Activated CD4-positive, alpha-beta T cell treated with anti-CD3 and anti-CD28 coated beads, Interleukin-2, amount 10 ng/mL, durations not matched to agents 24 days and 14 days (primary cell): ENCODE data around the gene ERMP1. TPM values are rescaled to one million over a fixed set of nuclear protein-coding genes. Genes with fewer than 3 reads are reported as not detected.

Source experiments
- DNase-seq: peaks from one replicate; pipeline ENCODE4 v3.0.0; 2022
- H3K27ac Mint-ChIP-seq: one replicate; pipeline ENCODE4 v1.8.0; 2022; ENCODE audit warnings: mild to moderate bottlenecking, mixed read lengths
- H3K27me3 Mint-ChIP-seq: one replicate; pipeline ENCODE4 v1.8.0; 2022; ENCODE audit warnings: mixed read lengths
- H3K36me3 Mint-ChIP-seq: one replicate; pipeline ENCODE4 v1.8.0; 2022; ENCODE audit warnings: low read depth, mild to moderate bottlenecking, mixed read lengths
- H3K4me1 Mint-ChIP-seq: one replicate; pipeline ENCODE4 v1.8.0; 2021; ENCODE audit warnings: mixed read lengths
- H3K4me3 Mint-ChIP-seq: one replicate; pipeline ENCODE4 v1.8.0; 2022; ENCODE audit warnings: mild to moderate bottlenecking, moderate library complexity, mixed read lengths
- H3K9me3 Mint-ChIP-seq: one replicate; pipeline ENCODE4 v1.8.0; 2021; ENCODE audit warnings: mixed read lengths
- intact Hi-C: fragments of 100-400 bp; cut with micrococcal nuclease; formaldehyde crosslinking; loops from one replicate; pipeline ENCODE4 v1.15.1; 2023
- total RNA-seq: library from RNA; stranded (reverse); gene quantifications from 2 replicates; pipeline ENCODE4 v1.2.3, GENCODE V29; 2022

ERMP1 gene
- total RNA-seq, 1 donor from 2014 or later: 17.3 TPM

DNA sequence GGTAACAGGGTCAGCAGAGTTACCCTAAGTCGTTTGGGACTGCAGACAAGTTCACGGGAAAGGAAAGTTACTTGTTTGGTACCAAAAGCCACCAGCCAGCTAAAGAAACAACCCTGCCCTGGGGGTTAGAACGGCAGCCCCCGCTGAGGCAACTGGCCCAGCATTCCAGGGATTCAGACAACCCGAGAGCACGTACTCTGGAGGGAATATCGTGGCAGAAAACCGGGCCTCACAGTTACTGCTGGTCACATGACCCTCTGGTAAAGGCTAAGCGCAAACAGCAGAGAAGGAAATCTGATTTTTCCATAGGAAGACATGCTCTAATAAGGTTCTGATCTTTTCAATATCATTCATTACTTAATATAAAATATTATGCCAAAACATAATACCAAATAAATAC lies 35.3 kb upstream of the ERMP1 start:
- no peaks in the 10 kb centered on the region for H3K27me3 Mint-ChIP-seq
- no peak overlapping the region for H3K27ac Mint-ChIP-seq
- peaks cover 9% of the 10 kb centered on the region for H3K4me1 Mint-ChIP-seq
- H3K4me3 Mint-ChIP-seq: no peak overlapping the region
- no peak for DNase-seq
- no peaks in the 10 kb centered on the region for H3K9me3 Mint-ChIP-seq
- H3K36me3 Mint-ChIP-seq: peaks cover 8% of the 10 kb centered on the region
- intact Hi-C loops: no loop called here

DNA sequence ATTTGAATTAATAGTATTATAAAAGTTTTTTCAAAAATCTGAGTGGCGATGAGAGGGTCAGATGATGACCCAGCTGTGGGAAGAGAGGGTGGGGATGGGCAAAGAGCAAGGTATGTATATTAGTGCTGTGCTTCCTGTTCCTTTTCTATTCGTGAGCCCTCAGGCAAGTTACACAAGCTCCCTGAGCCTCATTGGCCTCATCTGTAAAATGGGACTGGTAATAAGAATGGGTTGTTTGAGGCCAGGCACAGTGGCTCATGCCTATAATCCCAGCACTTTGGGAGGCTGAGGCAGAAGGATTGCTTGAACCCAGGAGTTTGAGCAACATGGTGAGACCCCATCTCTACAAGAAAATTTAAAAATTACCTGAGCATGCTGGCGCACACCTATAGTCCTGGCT lies 33.8 kb upstream of the ERMP1 start:
- H3K36me3 Mint-ChIP-seq: peaks cover 5% of the 10 kb centered on the region
- intact Hi-C loops: no loop called here
- H3K9me3 Mint-ChIP-seq: no peaks in the 10 kb centered on the region
- peaks cover 8% of the 10 kb centered on the region for H3K4me1 Mint-ChIP-seq
- H3K27me3 Mint-ChIP-seq: no peaks in the 10 kb centered on the region
- no peak for DNase-seq
- no peak overlapping the region for H3K4me3 Mint-ChIP-seq
- H3K27ac Mint-ChIP-seq: no peak overlapping the region

DNA sequence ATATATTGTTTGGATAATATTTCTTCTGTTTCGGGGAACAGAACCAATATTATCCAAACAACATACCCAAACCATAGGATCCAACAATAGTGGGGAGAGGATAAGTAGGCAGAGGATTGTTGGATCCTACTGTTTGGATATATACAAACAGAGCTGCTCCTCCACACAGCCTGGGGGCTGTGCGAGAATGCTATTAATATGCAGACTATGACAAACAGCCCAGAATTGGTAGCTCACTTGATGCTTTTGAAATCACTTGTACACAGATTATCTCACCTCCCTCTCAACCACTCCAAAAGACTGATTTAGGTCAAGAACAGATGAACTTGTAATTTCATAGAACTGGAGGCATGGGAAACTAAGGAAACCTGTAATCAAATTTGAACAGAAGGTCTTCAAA lies 33.4 kb upstream of the ERMP1 start:
- Mint-ChIP-seq H3K27me3 (no peaks in the 10 kb centered on the region), H3K9me3 (no peaks in the 10 kb centered on the region), H3K36me3 (peaks cover 5% of the 10 kb centered on the region), H3K4me3 (no peak overlapping the region), H3K27ac (no peak overlapping the region), H3K4me1 (peaks cover 8% of the 10 kb centered on the region)
- no peak for DNase-seq
- intact Hi-C loops: no loop called here

DNA sequence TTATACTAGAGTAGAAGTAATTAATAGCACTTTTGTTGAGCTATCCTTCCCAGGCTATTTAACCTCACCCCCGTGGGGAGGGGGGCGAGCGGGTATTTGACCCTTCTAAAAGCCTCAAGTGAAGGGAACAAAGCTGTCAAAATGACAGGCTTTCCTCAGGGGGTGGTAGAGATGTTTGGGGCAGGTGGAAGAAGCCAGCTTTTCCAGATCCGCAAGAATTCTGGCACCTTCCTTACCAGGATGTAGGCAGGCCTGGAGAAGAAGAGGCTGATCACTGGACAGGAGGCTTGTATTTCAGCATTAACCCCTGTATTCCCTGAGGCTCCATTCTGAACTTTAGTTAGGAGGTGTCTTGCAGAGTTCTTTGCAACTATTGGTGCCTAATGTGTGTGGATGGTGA lies 31.5 kb upstream of the ERMP1 start:
- Mint-ChIP-seq H3K27ac (no peak overlapping the region), H3K4me1 (peaks cover 3% of the 10 kb centered on the region)

DNA sequence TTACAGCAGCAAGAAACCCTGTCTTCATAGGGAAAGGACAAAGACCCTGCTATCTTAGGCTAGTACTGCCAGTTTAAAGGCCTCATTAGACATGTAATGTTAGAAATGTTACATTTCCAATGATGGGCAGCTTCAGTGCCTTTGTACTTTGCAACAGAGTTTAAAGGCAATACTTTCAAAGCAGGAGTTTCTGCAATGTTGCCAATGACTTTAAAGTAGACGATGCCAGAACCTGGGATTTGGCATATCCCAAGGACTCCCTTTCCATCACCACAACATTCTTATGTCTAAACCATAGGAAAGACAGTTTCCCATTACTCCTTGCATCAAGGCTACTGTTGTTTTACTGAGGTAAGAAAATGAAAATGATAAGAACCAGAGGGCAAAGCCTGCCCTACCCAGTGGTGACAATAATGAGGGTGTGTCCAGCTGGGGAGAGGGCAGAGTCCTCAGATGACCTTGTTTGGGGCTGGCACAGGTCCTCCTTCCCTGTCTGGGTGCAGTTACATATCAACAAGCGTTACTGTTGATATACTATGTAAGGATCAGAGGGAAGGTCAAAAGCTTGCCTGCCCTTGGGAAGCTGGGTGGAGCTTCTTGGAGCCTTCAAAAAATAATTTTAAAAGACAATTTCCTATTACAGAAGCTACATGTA lies 30.3 kb upstream of the ERMP1 start:
- no peak overlapping the region for H3K4me3 Mint-ChIP-seq
- H3K27ac Mint-ChIP-seq: no peak overlapping the region
- H3K36me3 Mint-ChIP-seq: peaks cover 3% of the 10 kb centered on the region
- H3K27me3 Mint-ChIP-seq: no peaks in the 10 kb centered on the region
- no peaks in the 10 kb centered on the region for H3K9me3 Mint-ChIP-seq
- DNase-seq: no peak
- intact Hi-C loops: no loop called here
- H3K4me1 Mint-ChIP-seq: no peaks in the 10 kb centered on the region

More for the DNA sequence above, 31.5 kb upstream of the ERMP1 start:
- no peak overlapping the region for H3K4me3 Mint-ChIP-seq
- peaks cover 3% of the 10 kb centered on the region for H3K36me3 Mint-ChIP-seq
- no peak for DNase-seq
- intact Hi-C loops: no loop called here
- no peaks in the 10 kb centered on the region for H3K27me3 Mint-ChIP-seq
- no peaks in the 10 kb centered on the region for H3K9me3 Mint-ChIP-seq

DNA sequence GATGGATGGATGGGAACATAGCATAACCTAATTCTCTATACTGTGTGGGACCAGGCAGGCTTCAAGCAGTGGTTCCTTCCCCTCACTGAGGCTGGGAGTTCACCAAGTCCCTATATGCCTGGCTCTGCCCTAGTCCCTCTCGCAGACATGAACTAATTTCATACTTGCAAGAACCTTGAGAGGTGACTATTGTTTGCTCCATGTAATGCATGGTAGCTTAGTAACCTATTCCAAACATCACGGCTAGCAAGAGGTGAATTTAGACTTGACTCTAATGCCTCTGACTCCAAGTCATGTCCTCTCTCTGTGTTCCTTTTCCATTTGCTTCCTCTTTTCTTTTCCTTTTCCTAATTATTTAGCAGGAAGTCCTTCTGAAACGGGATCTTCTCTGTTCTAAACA lies 25.9 kb upstream of the ERMP1 start:
- Mint-ChIP-seq H3K27me3 (no peaks in the 10 kb centered on the region), H3K4me3 (no peak overlapping the region), H3K4me1 (peaks cover 13% of the 10 kb centered on the region), H3K36me3 (peaks cover 22% of the 10 kb centered on the region), H3K9me3 (peaks cover 4% of the 10 kb centered on the region), H3K27ac (no peak overlapping the region)
- DNase-seq: no peak
- intact Hi-C loops: no loop called here

DNA sequence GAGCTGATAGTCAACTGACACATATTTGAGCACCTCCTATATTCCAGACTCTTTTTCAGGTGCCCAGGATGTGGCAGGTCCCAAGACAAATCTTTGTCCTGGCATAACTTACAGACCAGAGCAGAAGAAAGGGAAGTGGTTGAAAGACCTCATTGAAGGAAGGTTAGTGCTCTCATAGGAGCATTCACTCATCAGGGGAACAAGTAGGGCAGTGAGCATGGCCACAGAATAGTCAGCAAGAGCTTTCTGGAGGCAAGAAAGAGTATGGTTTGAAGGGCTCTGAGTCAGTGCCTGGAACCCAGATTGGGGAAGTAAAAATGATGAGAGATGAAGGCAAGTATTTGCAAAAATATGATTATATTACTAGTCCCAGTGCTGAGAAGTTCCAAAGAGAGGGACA lies 25.0 kb upstream of the ERMP1 start:
- Mint-ChIP-seq H3K4me1 (peaks cover 22% of the 10 kb centered on the region), H3K27me3 (no peaks in the 10 kb centered on the region), H3K9me3 (peaks cover 4% of the 10 kb centered on the region), H3K4me3 (no peak overlapping the region), H3K27ac (no peak overlapping the region), H3K36me3 (peaks cover 26% of the 10 kb centered on the region)
- intact Hi-C loops: no loop called here
- no peak for DNase-seq

DNA sequence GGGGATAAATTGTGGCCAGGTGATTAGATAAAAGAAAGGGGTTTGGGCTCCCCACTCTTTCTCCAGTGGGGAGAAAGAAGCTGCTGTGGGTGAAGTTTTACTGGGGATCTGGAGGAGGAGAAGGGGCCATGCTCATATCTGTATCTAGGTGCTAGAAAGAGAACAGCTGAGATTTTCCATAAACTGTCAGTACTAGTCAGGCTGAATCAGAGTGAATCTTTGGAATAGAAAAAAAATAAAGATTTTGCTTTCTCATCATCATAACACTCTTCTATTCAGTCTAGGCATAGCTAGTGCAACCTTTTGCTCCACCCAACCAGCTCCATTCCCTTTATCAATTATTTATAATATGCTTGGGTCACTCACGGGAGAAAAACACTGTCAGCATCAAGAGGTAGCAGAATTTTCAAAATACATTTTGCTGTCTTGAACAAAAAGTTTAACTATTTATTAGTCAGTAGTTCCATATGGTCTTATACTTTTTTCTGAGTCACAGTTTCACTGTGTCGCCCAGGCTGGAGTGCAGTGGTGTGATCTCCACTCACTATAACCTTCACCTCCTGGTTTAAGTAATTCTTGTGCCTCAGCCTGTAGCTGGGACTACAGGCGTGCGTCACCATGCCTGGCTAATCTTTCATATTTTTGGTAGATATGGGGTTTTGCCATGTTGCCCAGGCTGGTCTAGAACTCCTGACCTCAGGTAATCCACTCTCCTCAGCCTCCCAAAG lies 21.3 kb upstream of the ERMP1 start:
- peaks cover 26% of the 10 kb centered on the region for H3K36me3 Mint-ChIP-seq
- H3K4me3 Mint-ChIP-seq: peak overlapping the region; percentile 6
- DNase-seq: no peak
- H3K4me1 Mint-ChIP-seq: peaks cover 51% of the 10 kb centered on the region
- H3K27ac Mint-ChIP-seq: peak overlapping the region; percentile 54
- intact Hi-C loops: loop anchor here (5.0 kb wide), 3 partner anchors 397 to 558 kb away; partner anchors contain the start of genes PLGRKT and UHRF2
- no peaks in the 10 kb centered on the region for H3K27me3 Mint-ChIP-seq
- peaks cover 4% of the 10 kb centered on the region for H3K9me3 Mint-ChIP-seq

DNA sequence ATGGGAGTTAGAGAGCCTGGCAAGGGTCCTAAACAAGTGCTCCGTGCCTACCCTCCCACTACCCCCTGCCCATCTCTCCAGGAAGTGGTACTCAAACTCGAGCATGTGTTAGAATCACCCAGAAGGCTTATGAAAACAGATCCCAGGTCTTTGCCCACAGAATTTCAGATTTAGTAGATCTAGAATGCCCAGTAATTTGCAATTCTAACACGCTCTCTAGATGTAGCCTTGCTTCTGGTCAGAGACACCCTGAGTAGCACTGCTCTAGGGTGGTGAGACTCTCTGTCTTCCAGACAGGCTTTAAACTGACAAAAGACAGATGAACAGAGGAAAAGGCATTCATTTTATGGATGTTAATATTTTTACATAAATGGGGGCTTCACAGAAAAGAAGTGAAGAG lies 20.7 kb upstream of the ERMP1 start:
- Mint-ChIP-seq H3K9me3 (peaks cover 4% of the 10 kb centered on the region), H3K27ac (peak overlapping the region; percentile 54), H3K36me3 (peaks cover 29% of the 10 kb centered on the region), H3K4me3 (peak overlapping the region; percentile 8), H3K4me1 (peaks cover 54% of the 10 kb centered on the region), H3K27me3 (no peaks in the 10 kb centered on the region)
- intact Hi-C loops: loop anchor here (5.0 kb wide), 3 partner anchors 396 to 559 kb away; partner anchors contain the start of genes PLGRKT and UHRF2
- DNase-seq: no peak

DNA sequence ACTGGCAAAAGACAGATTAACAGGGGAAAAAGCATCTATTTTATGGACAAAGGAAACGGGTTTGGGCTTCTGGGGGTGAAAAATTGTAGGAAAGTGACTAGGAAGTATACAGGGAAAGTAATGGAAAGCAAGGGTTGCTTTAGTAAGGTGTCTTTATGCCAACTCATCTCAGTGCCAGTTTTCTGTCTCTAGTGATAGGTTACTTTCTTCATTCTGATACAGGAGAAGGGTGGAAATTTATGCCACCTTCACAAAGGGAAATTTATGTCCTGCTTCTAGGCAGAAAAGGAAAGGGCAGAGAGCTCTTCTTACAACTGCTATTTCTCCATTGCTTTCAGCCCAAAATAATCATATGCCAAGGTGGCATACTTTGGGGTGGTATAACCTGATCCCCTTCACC lies 20.1 kb upstream of the ERMP1 start:
- Mint-ChIP-seq H3K9me3 (peaks cover 4% of the 10 kb centered on the region), H3K4me1 (peaks cover 56% of the 10 kb centered on the region), H3K4me3 (peak overlapping the region; percentile 8), H3K27ac (peak overlapping the region; percentile 54), H3K27me3 (no peaks in the 10 kb centered on the region), H3K36me3 (peaks cover 28% of the 10 kb centered on the region)
- no peak for DNase-seq
- intact Hi-C loops: loop anchor here (5.0 kb wide), 3 partner anchors 396 to 559 kb away; partner anchors contain the start of genes PLGRKT and UHRF2

DNA sequence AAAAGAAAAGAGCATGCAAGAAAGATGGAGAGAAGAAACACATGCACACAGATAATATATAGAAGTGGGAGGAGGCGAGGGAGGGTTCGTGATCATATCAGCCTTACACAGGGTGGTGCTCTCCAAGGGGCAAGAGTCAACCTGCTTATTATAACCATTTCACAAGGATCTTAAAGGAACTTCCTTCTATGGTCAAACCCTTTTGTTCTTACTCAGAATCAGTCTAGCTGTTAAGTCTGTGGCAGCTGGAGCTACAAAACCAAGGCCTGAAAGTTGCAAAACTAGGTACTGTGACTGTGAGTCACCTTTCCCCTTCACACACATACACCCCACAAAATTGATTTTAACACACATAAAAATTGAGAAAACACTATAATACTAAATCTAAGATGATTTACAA lies 18.5 kb upstream of the ERMP1 start:
- Mint-ChIP-seq H3K36me3 (peaks cover 22% of the 10 kb centered on the region), H3K9me3 (peaks cover 4% of the 10 kb centered on the region), H3K4me3 (peak overlapping the region; percentile 48), H3K27me3 (no peaks in the 10 kb centered on the region), H3K4me1 (peaks cover 55% of the 10 kb centered on the region), H3K27ac (peak overlapping the region; percentile 67)
- intact Hi-C loops: loop anchor here (1.0 to 5.0 kb wide), 6 partner anchors 10 to 561 kb away; partner anchors contain the start of genes ERMP1, PLGRKT and UHRF2
- DNase-seq: peak; percentile 84

DNA sequence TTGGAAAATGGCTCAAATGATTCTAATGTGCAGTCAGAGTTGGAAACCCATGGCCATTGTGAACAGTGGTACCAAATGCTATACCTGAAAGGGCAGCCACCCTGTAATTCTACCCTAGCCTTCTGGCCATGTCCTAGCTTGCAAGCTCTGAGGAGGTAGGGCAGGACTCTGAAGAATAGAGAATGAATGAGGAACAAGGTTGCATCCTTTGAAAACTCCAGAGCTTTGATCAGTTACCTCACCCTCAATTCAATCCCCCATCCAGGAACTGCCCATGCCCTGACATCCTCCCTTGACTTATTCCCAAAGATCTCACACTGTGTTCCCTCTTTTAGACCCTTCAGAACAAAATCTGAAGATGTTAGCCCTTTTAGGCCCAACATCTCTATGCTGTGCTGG lies 17.8 kb upstream of the ERMP1 start:
- Mint-ChIP-seq H3K4me1 (peaks cover 62% of the 10 kb centered on the region), H3K9me3 (peaks cover 2% of the 10 kb centered on the region), H3K27ac (peak overlapping the region; percentile 27), H3K27me3 (no peaks in the 10 kb centered on the region), H3K4me3 (peak overlapping the region; percentile 48), H3K36me3 (peaks cover 21% of the 10 kb centered on the region)
- no peak for DNase-seq
- intact Hi-C loops: loop anchor here (1.0 to 5.0 kb wide), 6 partner anchors 9 to 562 kb away; partner anchors contain the start of genes ERMP1, PLGRKT and UHRF2

DNA sequence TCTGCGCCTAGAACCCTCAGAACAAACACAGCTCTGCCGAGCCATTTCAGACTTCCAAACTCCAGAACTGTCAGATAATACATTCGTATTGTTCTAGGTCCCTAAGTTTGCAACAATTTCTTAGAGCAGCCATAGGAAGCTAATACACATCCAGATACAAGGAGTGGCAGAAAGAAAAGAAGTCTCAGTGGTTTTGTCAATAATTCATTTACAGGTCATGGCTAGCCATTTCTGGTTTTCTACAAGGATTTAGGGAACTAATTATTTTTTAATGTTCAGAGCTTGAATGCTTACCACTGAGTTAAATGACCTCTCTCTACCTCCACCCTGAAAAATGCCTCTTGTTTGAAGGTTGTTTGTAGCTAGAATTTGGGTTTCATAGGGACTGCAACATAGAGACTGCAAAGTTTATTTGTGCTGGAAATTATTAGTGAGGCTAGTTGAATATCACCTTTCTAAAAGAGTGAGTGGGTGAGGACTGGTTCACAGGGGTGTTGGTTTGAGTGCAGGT lies 15.5 kb upstream of the ERMP1 start:
- H3K27me3 Mint-ChIP-seq: no peaks in the 10 kb centered on the region
- DNase-seq: no peak
- intact Hi-C loops: loop anchor here (5.0 to 10.0 kb wide), 2 partner anchors 906 to 1056 kb away; partner anchors contain the start of genes KDM4C and RCL1
- H3K27ac Mint-ChIP-seq: no peak overlapping the region
- H3K36me3 Mint-ChIP-seq: peaks cover 14% of the 10 kb centered on the region
- H3K4me1 Mint-ChIP-seq: peaks cover 71% of the 10 kb centered on the region
- H3K9me3 Mint-ChIP-seq: peaks cover 5% of the 10 kb centered on the region
- H3K4me3 Mint-ChIP-seq: no peak overlapping the region

DNA sequence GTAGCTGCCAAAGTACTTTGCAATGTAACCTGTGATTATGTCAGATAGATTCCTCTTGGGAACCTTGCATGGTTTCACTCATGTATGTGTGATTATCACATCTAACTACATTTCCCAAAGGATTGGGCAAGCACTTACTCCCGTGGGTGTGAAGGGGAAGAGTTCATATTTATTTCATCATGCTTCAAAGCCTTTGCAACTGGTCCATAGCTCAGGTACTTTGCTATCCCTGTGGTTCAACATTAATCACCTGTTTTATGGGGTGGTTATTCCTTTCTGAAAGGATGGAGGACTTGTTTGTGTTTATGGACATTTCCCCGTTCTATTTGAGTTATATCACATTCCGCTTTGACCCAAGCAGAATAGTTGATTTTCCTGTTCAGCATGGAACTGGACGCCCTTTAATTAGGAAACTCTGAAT lies 13.6 kb upstream of the ERMP1 start:
- H3K27ac Mint-ChIP-seq: no peak overlapping the region
- intact Hi-C loops: loop anchor here (5.0 to 10.0 kb wide), 2 partner anchors 908 to 1054 kb away; partner anchors contain the start of genes KDM4C and RCL1
- H3K4me1 Mint-ChIP-seq: peaks cover 71% of the 10 kb centered on the region
- no peaks in the 10 kb centered on the region for H3K27me3 Mint-ChIP-seq
- H3K4me3 Mint-ChIP-seq: no peak overlapping the region
- H3K9me3 Mint-ChIP-seq: peaks cover 11% of the 10 kb centered on the region
- peaks cover 16% of the 10 kb centered on the region for H3K36me3 Mint-ChIP-seq
- DNase-seq: no peak
